Measurements from ENCODE around the gene SLC66A3. TPM values are rescaled to one million over a fixed set of nuclear protein-coding genes. Genes with fewer than 3 reads are reported as not detected.

Gene SLC66A3
- total RNA-seq, 1 experiment from 2014 or later = 13.3 TPM

GRCh38 chr2:11180653-11181052, 25.4 kb downstream of the SLC66A3 start:
- H3K56ac ChIP-seq (ENCODE audit: insufficient read length, low read depth, low read length) = no peak overlapping the region
- Mint-ChIP-seq H3K27me3 (ENCODE audit: low read depth) (no peaks in the 10 kb centered on the region), H3K4me3 (no peak overlapping the region), H3K4me1 (no peaks in the 10 kb centered on the region), H3K36me3 (ENCODE audit: insufficient read depth in 1 of 3, low read depth in 3 of 3) (peaks cover 0 to 4% (median 4%) of the 10 kb centered on the region in 3 experiments; a peak in 4 of 7 replicates), H3K9me3 (no peaks in the 10 kb centered on the region), H3K27ac (no peak overlapping the region)
- H4K8ac ChIP-seq (replicated peaks; ENCODE audit: insufficient read length, low read depth, low read length) = no peak overlapping the region
- no peaks in the 10 kb centered on the region for H3K4me1 ChIP-seq (ENCODE audit: insufficient read depth, low read length)
- no peak overlapping the region for H4K5ac ChIP-seq (ENCODE audit: insufficient read length, low read depth, low read length)
- H3K4me2 ChIP-seq (ENCODE audit: insufficient read depth, insufficient read length, low read length) = no peak overlapping the region
- no peak for DNase-seq
- no peak overlapping the region for H3K27ac ChIP-seq (ENCODE audit: insufficient read length, low read depth, low read length)
- no peak for TF ChIP-seq CTCF (conservative IDR thresholded peaks at IDR 0.05)
- no peak overlapping the region for H2AK5ac ChIP-seq (ENCODE audit: insufficient read length, low read length)
- H3K18ac ChIP-seq (ENCODE audit: insufficient read length, low read depth, low read length) = no peak overlapping the region
- no peaks in the 10 kb centered on the region for H3K23me2 ChIP-seq (ENCODE audit: insufficient read length, low read depth, low read length, poor library complexity, severe bottlenecking)
- H2BK20ac ChIP-seq (ENCODE audit: low read depth, low read length, poor library complexity, severe bottlenecking) = no peak overlapping the region
- H3K23ac ChIP-seq (ENCODE audit: insufficient read length, low read depth, low read length) = no peak overlapping the region
- no peak overlapping the region for H3K4ac ChIP-seq (ENCODE audit: low read depth, low read length)
- no peak overlapping the region for H2BK120ac ChIP-seq (ENCODE audit: low read depth, low read length, poor library complexity, severe bottlenecking)
- H2BK5ac ChIP-seq (ENCODE audit: insufficient read length, low read length) = no peak overlapping the region
- no peaks in the 10 kb centered on the region for H3K27me3 ChIP-seq (ENCODE audit: insufficient read depth, low read length)
- no peak overlapping the region for H3K9ac ChIP-seq (ENCODE audit: extremely low read depth, insufficient read length, low read length)
- H3T11ph ChIP-seq (ENCODE audit: low read length) = no peak overlapping the region
- no peak overlapping the region for H2BK15ac ChIP-seq (ENCODE audit: low read depth, low read length)
- H2BK12ac ChIP-seq (ENCODE audit: insufficient read length, low read depth, low read length) = no peak overlapping the region
- H3K79me2 ChIP-seq (ENCODE audit: insufficient read depth, low read length) = no peaks in the 10 kb centered on the region
- no peak overlapping the region for H4K91ac ChIP-seq (ENCODE audit: insufficient read length, low read depth, low read length)
- no peak overlapping the region for H3K14ac ChIP-seq (ENCODE audit: insufficient read depth, low read length)
- H4K20me1 ChIP-seq (ENCODE audit: control insufficient read depth, insufficient read depth, insufficient read length) = no peaks in the 10 kb centered on the region
- no CpG with 5 or more reads among the region's 6 CpGs for WGBS (ENCODE audit: extremely low coverage, insufficient read length, low lambda C conversion rate)
- no peaks in the 10 kb centered on the region for H3K9me3 ChIP-seq (ENCODE audit: control insufficient read depth, low read depth, low read length)
- no peak overlapping the region for H2AFZ ChIP-seq (ENCODE audit: low read length)
- no peaks in the 10 kb centered on the region for H3K79me1 ChIP-seq (ENCODE audit: insufficient read depth, low read depth, low read length, poor library complexity, severe bottlenecking)
